Mesenteric fat pad (tissue), 1 donor: ENCODE measurements around the gene GRXCR2. TPM values are rescaled to one million over a fixed set of nuclear protein-coding genes. Genes with fewer than 3 reads are reported as not detected.
"Not testable (repeated sequence)": the region's sequence is repeated elsewhere in the genome, so short reads cannot be mapped to it uniquely, and the experiment has no call there.

Experiments used
- DNase-seq: peaks from one replicate; pipeline ENCODE4 v3.0.0-alpha.2; 2020; ENCODE audit warnings: low spot score
- total RNA-seq: library from RNA; stranded (reverse); fragmentation: NEBNext Ultra II Directional; extraction: Animal tissue kit (Norgen Biotek cat#: 25700); gene quantifications from one replicate; pipeline ENCODE4 v1.2.1, GENCODE V29; 2021
- donor health status: DM: yes; HTN: yes; CAD: no.

The GRXCR2 gene
- total RNA-seq, 1 donor from 2014 or later = not detected

DNA sequence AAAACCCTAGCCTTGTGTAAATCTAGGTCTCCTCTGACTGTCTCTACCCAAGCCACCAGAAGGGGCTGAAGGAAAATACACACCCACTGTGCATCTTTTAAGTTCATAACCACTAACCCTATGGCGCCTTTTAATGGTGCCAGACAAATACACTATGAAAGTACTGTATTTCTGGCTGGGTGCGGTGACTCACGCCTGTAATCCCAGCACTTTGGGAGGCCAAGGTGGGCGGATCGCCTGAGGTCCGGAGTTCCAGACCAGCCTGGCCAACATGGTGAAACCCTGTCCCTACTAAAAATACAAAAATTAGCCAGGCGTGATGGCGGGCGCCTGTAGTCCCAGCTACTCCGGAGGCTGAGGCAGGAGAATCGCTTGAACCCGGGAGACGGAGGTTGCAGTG, 36.6 kb downstream of the GRXCR2 start:
- DNase-seq = not testable (repeated sequence)

DNA sequence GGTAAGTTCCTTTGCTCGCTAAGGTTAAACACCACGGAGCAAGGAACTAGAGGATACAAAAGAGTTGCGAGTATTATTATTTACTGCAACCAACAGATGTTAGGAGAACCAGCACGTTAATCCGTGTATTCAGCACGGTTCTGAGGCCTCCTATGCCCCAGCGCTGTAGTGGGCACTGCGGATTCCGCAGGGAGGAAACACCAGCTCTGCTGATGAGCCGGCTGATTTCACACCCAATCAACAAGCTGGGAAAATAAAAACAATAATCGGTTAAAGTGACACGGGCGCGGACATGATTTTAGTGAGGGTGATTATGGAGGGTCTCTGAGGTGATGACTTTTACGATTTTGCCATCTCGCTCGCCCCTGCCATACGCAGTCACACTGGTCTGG, 37.0 kb downstream of the GRXCR2 start:
- DNase-seq = no peak

DNA sequence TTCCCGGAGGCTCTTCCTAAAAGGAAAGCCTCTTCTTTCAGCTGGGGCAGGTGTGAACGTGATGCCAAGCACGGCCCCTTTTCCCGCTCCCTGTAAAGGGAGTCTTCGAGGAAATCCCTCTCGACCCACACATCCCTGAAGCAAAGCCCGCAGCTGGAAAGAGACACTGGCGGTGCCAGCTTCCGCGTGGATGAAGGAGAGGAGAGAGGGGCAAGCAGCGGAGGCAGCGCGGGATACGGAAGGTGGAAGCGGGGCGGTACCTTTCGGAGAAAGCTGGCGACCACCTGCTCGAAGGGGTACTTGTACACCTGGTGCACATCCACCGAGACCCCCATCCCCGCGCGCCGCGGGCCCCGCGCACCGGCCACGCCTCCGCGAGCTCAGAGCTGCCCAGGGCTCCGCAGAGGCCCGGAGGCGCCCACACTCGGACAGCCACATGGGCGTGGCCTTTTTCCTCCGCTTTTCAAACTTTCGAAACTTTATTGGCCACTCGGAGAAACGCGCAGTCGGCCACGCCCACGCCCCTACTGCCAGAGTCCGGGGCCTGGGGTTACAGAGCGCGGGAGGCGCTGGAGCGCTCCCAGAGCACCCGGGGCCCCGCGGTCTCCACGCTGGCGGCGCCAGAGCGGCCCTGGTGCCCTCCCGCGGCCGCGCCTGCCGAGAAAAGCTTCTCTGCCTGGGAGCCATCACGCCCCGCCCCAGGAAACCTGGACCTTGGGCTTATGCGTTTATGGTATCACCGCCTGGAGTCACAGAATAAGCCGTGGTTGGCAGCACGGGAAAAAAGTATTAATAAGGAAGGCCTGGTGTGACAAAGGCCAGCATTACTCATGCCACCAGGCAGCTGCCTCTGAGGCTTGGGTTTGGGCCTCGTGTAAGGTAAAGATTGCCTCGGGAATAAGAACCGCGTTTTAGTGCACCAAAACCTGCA, 37.6 kb downstream of the GRXCR2 start, which contains the start of gene PRELID2:
TSS of gene PRELID2 (minus strand) at position 426 of the 931 bp plus-strand sequence. CDS start at position 335, 91 bp downstream.
- DNase-seq = peak; percentile 94

DNA sequence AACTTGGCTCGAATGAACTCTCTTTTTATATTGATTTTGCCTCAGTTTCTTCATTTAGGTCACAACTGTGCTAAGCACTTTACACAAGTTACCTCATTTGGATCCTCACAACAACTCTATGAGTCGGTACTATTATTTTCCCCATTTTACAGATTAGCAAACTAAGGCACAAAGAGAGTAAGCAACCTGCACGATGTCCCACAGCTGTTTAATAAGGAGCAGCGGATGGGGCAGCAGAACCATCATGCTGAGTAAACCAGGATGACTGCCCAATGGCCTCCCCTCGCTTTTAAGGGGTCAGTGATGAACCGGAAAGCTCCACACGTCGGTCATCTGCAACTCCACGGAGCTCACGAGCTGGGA, 38.3 kb downstream of the GRXCR2 start:
- no peak for DNase-seq

DNA sequence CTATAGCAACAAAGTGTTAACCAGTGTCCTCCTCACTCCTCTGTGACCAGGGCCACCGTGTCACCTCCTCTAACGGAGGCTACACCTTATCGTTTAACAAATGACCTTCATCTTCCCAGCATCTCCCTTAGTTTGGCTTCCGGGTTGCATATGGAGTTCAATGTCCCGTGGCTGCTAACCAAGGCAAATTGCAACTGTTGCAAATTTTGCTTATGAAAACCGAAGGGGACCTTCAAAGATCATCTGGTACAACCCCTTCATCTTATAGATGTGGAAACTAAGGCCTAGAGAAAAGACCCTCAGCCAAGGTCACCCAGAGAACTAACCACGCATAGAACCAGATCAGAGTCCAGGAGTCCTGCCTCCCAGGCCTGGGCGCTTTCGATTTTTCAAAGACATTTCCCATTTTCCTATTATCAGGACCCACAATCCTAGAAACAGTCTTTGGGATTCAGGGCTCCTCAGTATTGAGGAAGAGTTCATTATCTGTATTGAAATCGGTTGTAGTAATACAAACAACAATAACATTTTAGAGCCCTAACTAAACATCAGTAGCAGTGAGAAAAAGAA, 39.1 kb downstream of the GRXCR2 start:
- DNase-seq = no peak

DNA sequence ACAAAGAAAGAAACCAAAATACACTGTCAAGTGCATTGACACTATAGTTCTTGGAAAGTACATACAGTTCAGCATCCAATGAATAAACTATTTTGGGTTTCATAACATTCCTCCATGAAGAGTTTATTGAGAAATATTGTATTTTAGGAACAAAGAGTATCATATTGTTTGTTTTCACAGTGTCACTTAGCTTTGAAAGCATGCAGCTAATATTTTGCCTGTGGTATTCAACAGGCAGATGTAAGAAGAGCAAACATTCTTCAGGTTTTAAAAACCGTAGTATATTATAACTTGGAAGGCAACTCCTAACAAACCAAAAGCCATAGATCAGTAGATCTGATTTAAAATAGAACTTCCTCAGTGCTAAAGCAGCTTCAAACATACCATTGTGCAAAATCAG, 42.2 kb downstream of the GRXCR2 start:
- DNase-seq = no peak

DNA sequence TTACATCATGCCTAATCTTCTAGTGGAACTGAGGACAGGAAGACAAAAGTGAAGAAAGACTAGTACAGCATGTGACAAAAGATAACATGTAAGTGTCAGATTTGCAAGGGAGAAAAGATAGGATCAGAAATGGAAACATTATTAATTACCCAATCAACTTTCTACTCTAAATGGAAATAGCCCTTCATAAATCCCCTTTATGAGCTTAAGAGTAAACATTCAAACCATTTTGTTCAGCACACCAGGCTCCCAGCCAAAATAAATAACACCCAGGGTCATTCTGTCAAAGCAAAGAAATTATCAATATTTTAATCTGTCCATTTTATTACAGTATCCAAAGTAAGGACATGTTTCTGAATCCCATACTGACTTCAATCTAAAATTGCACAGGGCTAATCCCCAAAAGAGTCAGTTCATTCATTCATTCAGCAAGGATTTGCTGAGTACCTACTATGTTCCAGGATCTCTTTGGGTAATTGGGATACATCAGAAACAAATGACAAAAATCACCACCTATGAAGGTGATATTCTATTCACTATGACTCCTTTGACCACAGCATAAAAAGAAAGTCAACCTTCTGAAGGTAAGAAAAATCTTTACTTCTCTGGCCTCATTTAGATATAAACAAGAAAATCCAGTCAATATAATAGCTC, 43.0 kb downstream of the GRXCR2 start:
- DNase-seq = no peak

DNA sequence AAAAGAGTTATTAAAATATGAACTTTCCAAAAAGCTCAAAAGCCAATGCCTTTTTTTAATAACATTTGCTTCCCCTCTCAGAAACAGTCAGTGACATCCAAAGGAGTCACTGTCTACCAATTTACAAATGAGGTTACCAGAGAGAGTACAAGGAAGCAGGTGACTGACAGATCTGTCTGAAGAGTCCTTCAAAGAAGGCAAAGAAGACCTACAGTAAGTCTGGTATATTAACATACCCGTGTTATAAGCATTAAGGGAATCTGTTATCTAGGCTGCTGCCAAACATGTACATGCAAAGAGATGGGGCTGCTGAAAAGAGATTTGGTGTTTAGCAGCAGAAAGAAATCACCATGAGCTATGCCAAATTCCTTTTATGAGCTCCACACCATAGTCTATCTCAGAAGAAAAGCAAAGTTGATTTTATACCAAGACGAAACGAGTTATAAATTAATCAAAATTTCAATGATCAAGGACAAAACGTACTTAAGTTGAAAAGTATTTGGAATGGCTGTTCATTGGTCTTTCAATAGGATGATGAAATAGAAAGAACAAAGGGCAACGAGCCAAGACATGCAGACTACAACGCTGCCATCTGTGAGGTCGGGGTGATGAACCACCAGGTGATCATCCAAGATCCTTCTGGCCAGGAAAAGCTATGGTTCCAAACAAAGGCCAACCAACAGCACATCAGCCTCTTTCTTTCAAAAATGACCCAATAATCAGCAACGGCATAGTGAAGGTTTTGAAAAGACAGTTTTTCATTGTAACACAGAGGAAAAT, 45.7 kb downstream of the GRXCR2 start:
- no peak for DNase-seq

DNA sequence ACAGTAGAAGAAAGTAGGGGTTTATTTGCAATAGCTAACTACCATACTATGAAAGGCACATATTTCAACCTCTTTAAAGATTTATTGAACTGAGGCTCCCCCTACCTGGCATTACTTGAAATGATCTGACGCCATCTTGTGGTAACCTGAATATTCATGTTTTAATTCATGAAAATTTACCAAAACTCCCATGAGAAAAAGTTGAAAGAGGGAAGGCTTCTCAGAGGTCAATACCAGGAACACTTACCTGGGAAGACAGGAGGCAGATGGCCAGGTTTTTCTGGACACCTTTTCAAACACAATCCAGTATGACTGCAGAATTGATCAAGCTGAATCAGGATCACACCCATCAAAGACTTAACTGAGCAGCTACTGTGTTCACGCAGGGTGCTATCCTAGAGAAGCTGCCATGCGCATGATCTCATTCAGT, 47.0 kb downstream of the GRXCR2 start:
- DNase-seq = no peak

DNA sequence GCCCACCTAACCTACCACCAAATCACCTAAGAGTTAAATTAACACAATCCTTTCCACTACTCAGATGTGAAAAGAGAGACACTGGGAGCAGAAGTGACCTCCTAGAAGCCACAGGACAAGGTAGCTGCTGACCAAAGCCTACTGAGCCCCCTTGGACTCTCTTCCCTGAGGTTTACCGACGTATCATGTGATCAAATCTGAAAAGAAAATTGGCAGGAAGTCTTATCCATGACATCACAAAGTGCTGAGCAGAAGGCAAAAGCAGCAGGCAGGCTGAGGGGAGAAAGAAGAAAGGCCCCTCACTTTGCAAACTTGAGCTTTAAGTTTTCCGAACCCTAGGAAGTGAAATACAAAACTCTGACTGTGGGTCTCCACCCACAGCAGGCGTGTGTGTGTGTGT, 48.8 kb downstream of the GRXCR2 start:
- no peak for DNase-seq

DNA sequence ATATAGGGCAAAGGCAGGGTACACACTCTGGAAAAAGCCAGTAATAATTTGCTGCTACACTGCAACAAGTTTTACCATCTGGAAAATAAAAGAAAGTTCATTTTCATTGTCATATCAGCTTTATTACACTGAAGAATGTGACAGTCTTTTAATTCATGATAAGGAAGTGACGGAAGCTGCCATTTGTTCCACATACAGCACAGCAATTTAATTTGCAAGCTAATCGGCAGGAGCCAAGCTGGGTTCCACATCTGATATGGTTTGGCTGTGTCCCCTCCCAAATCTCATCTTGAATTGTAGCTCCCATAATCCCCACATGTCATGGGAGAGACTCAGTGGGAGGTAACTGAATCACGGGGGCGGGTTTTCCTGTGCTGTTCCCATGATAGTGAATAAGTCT, 54.2 kb downstream of the GRXCR2 start:
- DNase-seq = no peak

DNA sequence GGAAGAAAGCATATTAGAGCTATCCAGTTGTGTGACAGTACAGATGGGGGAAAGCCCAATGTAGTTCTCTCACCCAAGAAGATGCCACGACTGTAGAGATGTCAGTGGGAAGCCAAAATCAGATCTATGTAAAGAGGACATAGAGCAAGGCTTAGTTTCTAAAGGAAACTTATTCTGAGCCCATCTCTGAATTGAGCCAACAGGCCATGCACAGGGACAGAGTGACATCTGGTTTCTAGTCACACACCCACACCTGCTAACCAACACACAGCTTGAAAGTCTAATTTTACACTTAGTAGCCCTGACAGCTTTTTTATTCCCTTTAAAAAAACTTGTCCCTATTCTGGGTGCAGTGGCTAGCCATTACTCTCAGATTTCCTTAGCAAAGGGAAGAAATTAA, 59.9 kb downstream of the GRXCR2 start:
- DNase-seq = no peak

DNA sequence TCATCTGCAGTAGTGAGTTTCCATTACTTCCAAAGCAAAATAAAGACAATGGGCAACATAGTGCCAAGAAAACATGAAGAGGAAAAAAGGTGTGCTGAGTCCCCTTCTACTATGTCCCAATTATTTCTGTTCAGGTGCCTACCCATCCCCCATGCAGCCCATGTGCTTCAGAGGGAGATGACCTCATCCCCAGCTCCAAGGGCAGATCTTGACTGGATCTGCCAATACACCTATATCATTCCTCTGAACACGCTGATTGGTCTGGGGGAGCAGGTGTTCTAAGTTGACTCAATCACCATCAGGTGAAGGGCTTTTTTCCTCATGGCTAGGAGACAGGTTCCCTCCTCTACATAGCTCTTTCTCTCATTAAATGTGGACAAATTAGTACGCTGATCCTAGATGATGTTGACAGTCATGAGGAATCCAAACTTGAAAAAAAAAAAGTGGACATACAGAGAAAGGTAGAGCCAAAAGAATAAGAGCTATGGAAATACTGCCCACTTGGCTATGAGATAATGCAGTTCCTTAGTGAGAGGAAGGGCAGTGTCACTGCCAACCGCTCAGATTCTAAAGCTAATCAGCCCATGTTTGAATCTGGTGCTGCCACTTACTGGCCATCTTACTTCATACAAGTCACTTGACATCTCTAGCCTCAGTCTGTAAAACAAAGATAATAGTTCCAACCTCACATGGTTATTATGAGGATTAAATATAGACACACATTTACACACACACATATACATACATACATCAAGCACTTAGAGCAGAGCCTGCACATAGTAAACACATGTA, 60.8 kb downstream of the GRXCR2 start:
- no peak for DNase-seq

Other genes starting within 250 kb of the GRXCR2 start
- 7.7 TPM for gene PRELID2, start 37.7 kb downstream of the GRXCR2 start, total RNA-seq
- 1.6 TPM for gene SH3RF2, start 63.6 kb upstream of the GRXCR2 start, total RNA-seq
- gene PLAC8L1, start 232.6 kb upstream of the GRXCR2 start, total RNA-seq = 1.5 TPM